C1 segment of cervical spinal cord (tissue), 14 donors: Measurements from ENCODE around the gene JAK3.

Experiments used
- DNase-seq, 14 donors: peaks; one replicate each; lab custom pipeline; 2025; lab: John Stamatoyannopoulos, UW

JAK3 gene

DNA sequence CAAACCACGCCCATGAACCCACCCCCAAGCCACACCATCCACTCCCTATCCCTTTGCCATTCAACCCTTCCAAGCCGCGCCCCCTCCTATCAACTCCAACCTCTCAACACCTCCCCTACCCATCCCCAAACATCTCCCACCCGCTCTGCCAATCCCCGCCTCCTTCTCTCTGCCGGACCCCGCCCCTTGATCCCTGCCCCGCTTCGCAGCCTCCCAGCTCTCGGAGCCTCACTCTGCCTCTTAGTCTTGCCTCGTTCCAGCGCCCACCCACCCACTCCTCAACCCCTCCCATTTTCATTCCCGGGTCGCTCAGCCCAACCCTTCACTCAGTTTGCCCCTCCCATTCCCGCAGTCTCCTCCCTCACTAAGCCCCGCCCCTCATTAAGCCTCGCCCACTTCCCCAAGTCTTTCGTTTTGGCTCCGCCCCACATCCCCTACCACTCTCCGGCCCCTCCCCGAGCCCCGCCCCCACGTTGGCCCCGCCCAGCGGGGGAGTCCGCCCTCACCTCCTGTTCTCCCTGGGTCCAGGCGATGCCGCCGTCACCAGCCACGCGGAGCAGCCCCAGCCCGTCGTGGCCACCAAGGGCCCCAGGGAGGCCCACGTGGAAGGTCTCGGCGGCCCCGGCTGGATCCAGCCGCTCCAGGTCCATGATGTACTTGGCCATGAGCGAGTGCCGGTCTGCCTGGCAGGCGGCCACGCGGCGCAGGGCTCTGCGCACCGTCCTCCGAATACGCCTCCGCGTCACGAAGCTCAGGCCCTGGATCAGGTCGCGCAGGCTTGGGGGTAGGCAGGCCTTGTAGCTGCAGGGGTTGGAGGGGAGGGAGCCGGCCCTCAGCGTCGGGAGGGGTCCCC, 5.7 kb downstream of the JAK3 start:
- DNase-seq: peak in 4 of 14 donors; percentile 8 to 91 (median 34)

DNA sequence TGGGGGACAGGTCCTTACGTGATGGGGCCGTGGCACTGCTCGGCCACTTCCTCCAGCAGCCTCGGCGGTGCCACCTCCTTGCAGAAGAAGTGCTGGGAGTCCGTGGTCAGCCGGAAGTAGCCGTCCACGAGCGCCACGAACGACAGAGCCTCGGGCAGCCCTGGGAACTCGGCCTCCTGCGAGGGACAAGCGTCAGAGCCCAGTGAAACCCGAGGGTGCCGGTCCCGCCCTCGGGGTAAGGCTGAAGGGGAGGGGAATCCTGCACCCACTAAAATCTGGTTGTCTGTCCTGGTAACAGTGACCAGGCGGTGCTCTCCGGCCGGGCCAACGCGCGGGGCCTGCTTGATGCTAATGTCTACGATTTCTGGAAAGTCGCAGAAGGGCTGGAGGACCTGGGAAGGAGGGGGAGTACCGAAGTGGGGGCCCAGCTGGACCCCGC, 6.4 kb downstream of the JAK3 start:
- DNase-seq: peak in 1 of 14 donors; percentile 23

DNA sequence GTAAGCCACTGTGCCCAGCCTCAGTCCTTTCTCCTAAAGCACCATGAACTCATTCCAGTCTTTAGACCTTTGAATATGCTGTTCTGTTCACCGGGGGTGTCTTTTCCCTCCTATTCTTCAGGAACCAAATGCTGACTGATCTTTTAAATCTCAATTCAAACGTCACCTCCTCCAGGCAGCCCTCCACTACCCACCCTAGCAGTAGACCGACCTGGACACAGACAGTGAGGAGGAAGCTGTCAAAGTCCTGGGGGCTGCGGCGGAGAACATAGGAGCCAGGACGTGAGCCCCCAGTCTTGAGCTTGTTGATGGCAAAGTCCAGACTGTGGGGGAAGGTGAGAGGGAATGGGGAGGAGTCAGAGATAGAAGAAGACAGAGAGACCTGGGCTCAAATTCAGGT, 7.8 kb downstream of the JAK3 start:
- no peak for DNase-seq

DNA sequence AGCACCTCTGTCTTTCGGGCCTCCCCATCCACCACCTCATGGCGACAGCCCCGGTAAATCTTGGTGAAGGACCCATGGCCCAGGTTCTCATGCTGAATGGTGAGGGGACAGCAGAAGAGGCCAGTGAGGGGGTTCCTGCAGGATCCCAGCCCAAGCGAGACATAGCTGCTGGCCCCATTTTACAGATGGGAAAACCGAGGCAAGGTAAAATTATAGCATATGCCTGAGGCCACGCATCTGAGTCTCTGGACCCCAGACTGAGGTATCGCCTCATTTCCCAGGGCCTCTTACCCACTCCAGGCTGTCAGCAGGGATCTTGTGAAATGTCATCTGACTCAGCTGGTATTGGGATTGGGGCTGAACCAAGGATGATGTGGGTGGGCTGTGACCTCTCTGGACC, 9.8 kb downstream of the JAK3 start:
- no peak for DNase-seq

DNA sequence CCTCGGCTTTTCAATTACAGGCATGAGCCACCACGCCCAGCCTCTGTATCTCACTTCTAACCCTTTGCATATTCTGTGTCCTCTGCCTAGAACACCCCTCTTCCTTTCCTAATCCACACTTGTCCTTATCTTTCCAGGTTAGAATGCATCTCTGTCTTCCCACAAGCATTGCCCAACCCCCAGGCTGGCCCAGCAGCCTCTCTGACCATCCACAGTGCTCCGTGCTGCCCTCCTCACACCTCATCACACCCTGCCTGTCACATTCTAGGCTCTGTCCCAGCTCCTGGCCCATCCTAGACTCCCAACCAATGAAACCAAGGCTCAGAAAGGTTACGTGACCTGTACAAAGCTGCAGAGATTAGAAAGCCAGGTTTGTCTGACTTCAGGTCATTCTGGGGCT, 11.3 kb downstream of the JAK3 start:
- no peak for DNase-seq

DNA sequence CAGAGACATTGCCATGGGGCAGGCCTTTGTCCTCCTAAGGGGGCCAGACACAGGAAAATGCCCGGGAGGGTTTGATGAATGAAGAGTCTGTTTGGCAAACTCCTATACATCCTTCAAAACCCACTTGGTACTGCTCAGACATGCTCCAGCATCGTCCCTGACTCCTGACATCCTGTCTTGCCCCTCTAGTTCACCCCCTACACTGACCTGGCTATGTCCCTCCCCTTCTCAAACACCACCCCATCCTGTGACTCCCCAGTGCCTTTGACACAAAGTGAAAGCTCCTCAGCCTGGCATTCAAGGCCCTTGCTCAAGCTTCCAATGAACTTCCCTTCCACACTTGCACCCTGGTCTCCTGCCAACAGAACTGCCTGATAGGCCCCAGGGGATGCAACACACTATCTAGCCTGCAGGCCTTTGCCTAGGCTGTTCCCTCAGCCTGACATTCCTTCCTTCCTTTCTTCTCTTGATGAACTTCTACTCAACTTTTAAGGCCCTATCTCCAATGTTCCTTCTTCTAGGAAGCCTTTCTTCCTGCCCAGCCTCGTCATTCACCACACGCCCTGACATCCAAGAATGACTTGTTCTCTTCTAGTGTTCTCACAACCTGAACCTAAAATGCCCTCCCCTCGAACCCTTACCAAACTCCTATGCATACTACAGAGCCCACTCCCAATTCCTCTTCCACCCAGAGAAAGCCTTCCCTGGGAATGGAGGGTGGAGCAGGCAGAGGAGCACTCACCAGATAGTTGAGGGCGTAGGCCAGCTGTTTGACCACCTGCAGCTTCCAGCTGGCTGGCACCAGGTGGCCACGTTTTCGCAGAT, 12.4 kb downstream of the JAK3 start:
- no peak for DNase-seq

DNA sequence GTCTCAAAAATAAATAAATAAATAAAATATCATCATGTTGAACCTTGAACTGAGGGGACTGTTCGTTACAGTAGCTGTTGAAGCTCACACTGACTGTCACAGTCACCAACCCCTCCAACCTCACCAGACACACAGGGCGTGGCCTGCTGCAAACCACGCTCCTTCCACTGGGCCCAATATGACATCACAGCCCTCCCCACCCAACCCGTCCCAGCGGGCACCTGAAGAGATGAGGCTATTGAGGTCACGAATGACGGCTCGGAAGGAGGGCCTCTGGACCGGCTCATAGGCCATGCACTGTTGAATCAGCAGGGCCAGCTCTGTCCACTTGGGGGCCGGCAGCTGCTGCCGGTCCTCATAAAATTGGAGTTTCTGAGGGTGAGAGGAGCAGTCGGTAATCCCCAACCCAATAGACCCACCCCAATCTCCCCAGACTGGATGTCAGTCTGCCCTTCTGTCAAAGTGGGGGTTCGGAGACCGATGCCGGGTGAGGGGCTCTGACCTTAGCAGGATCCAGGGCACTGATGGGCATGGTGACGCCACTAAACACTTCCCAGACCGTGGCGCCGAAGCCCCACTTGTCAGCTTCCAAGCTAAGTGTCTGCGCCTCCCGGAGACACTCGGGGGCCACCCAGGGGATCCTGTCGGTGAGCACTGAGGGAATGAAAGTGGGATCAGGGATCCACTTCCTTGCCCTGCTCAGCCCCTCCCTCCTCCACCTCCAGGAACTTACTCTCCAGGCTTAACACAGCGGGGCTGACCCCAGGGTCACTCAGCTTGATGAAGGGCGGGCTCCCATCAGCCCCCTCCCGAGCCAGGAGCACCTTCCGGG, 13.2 kb downstream of the JAK3 start:
- no peak for DNase-seq

DNA sequence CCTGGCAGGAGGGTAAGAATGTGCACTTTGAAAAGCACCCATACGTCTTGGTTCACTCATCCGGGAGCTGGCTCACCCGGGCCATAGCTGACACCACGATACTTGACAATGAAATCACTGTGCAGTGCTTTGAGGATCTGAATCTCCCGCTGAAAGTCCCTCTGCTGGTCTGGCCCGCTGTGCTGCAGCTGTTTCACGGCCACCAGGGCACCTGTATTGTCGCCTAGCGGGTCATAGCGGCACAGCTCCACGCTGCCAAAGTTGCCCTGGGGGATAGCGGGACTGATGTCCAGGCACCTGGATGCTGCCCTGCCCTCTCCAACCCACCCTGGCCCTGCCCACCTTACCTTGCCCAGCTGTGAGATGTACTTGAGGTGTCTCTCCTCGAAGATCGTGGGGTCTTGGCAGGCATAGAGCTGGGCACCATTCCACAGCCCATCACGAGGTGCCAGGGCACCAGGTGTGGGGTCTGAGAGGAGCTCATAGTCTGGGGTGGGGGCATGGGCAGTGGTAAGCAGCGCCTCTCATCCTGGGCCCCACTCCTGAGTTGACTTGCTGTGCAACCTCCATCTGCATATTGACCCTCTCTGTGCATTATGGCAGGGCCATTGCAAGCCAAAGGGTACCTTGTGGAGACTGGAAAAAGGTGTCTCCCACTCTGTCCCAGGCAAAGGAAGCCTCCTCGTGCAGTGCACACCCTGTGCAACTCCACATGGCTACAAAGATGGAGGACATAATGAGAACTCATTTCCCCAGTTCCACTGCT, 15.2 kb downstream of the JAK3 start:
- no peak for DNase-seq

DNA sequence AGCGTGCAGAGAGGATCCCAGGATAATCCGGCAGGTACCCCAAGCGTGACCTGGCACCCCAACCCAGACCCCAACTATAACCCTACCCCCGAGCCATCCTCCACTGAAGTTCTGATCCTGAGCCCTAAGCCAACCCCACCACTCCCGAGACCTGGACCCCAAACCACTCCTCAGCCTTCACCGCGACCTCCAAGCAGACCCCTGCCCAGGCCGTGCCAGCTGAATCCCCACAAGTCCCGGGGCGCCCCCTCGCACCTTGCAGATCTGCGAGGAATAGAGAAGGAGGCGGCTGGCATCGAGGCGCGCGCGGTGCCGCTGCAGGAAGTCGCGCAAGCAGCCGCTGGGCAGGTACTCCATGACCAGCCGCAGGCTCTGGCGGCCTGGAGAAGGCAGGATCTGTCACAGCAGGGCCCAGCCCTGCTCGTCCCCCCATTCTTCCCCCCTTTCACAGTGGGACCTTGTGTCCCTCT, 16.3 kb downstream of the JAK3 start:
- no peak for DNase-seq

DNA sequence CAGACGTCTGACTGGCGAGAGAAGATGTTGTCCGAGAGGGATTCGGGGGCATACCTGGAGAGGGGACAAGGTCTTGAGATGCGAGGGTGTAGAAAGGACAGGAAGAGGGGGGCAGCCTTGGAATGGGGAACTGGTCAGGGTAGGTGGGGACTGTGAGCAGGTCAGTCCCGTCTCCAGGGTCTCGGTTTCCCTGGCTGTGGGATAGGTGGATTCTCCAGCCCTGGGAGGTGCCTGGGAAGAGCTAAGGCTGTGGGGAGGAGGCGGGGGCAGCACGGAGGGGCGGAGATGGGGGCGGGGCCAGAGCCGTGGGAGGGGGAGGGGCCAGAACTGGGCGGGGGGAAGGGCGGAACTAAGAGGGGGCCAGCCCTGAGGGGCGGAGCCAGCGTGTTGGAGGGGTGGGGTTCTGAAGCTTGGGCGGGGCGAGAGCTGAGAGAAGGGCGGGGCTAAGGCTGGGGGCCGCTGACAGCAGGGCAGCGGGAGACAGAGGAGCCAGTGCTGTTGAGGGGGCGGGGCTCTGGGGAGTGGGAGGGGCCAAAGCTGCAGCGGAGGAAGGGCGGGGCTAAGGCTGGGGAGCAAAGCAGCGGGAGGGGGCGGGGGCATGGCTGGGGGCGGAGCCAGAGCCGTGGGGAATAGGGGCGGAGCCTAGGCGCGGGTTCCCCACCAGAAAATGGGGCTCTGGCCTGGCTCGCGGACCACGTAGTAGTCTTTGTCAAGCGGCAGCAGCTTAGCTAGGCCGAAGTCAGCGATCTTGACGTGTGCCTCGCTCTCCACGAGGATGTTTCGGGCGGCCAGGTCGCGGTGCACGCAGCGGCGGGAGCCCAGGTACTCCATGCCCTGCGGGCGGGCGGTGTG, 17.0 kb downstream of the JAK3 start:
- DNase-seq: peak in 4 of 14 donors; percentile 21 to 99 (median 48)

DNA sequence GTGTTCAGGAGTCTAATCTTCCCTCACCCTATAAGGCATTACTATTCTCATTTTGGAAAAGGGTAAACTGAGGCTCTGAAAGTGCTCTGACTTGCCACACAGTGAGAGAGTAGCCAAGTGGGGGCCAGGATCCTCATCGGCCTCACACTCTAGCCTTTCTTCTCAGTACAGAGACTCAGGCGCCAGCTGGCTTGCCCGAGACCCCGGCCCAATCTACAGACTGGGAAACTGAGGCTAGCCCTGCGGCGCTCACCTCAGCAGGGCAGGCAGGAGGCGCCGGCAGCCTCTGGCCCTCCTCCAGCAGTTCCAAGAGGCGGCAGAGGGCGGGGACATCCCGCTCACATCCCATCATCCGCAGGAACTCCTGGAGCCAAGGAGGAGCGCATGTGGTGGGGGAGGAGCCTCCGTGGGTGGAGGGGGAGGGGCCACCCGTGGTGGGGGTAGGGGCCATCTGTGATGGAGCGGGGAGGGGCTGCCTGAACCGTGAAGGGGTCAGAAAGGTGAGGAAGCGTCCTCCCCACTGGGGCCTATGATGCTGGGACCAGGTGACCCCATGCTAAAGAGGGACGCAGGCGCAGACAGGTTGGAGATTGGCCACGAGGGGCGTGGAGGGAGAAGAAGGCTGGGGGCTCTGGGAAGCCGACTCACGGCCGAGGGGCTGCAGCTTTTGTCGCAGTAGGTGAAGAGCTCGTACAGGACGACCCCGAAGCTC, 17.8 kb downstream of the JAK3 start:
- DNase-seq: peak in 2 of 14 donors; percentile 23 to 78

DNA sequence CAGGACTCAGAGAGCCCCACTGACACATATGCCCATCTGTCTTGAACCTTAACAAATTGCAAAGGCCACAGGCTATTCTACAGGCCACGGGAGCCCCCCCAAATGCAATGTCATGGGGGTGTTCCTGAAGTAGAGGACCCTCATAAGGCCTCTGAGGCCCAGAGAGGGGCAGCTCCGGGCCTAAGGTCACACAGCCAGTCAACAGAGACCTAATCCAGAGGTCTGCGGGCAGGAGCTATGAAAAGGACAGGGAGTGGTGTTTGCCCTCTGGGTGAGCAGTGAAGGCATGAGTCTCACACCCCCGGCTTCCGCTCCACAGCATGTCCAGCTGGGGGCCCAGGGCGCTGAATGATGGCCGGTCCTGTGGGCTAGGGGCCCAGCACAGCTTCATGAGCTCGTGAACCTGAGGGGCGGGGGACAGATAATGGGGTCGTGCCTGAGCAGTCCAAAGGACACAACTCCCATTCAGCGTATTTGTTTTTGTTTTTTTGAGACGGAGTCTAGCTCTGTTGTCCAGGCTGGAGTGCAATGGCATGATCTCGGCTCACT, 21.2 kb downstream of the JAK3 start:
- DNase-seq: no peak

DNA sequence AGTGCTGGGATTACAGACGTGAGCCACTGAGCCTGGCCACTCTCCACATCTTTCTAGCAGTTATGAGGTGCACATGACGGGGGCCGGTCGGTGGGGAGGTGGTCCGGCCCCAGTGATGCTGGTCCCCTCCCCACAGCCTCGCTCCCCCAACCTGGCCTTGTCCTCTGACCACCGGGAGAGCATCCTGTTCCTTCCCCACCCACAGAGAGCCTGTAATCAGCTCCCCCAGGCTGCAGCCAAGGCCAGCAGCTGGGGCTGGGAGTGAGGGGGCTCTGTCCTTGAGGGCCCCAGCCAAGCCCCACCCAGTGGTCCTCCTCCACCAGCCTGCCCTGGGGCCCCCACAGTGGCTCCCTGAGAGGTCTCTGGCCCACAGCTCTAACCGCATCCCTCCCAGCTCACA, 23.4 kb downstream of the JAK3 start:
- no peak for DNase-seq

DNA sequence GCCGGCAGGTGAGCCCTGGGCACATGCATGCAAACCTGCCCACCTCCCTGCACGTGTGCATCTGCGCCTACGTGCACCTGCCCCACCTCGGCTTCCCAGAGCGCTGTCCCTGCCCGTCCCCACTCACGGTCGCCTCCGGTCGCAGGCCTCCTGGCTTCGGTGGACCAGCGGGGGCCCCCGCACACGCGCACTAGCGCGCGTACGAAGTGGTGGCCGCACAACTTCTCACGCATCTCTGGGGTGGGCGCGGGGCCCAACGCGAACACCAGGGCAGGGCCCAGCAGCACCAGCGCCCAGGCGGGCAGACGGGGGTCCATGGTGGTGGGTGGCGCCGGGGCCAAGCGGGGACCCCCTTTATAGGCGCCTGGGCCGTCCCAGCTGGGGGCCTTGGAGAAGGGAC, 26.6 kb downstream of the JAK3 start, which contains the start of gene INSL3:
TSS of gene INSL3 (minus strand) at position 330 of the 400 bp plus-strand sequence. CDS start at position 317, 13 bp downstream.
- DNase-seq: no peak

DNA sequence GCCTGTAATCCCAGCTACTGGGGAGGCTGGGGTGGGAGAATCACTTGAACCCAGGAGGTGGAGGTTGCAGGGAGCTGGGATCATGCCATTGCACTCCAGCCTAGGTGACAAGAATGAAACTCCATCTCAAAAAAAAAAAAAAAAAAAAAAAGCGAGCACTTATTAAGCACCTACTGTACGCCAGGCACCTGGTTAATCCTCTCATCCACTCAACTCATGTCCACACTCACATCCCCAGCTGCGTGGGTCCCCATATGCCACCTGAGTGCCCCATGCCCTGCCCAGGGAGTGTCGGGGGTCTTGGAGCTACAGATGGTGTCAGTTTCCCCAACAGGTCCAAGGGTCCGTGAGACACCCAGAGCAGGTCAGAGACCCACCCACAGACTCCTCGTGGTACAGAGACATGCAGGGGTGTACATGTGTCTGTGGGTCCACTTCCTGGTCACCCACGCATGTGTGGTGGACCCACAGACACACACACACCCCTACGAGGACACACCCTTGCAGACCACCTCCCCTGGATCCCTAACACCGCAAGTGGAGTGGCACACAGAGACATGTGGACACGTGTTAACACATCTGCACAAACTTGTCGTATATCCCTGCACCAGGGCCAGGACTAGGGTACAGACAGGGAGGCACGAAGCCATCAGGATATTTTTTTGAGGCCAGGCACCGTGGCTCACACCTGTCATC, 30.0 kb downstream of the JAK3 start:
- DNase-seq: no peak

DNA sequence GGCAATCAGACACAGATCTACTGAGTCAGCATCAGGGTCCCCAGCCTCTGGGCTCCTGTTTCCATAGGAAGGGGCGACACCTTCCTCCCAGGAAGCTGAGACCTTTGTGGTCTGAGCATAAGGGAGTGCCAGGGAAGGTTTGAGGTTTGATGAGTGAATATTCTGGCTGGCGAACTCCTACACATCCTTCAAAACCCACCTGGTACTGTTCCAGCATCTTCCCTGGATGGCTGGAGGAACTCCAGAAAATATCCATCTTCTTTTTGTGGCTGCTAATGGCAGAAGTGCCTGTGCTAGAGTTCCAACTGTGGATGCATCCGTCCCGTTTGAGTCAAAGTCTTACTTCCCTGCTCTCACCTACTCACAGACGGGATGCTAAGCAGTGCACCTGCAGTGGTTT, 35.7 kb downstream of the JAK3 start:
- DNase-seq: no peak

DNA sequence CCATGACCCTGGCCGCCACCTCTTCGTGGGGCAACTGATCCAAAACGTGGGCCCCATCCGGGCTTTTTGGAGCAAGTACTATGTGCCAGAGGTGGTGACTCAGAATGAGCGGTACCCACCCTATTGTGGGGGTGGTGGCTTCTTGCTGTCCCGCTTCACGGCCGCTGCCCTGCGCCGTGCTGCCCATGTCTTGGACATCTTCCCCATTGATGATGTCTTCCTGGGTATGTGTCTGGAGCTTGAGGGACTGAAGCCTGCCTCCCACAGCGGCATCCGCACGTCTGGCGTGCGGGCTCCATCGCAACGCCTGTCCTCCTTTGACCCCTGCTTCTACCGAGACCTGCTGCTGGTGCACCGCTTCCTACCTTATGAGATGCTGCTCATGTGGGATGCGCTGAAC, 36.1 kb downstream of the JAK3 start:
- no peak for DNase-seq

DNA sequence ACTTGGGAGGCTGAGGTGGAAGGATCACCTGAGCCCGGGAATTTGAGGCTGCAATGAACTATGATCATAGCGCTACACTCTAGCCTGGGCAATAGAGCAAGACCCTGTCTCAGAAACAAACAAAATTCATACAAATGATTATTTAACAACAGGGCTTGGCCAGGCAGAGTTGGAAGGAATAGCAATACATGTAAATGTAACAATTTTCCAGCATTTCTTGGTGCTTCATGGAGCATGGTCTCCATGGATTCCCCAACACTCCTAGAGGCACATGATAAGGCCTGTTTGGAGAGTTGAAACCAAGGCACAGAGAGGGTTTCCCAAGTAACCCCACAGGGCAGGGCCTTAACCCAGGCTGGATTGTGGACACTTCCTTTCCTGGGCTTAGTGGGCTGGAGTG, 36.7 kb downstream of the JAK3 start:
- DNase-seq: no peak
